ENCODE measurements around the gene NTM.

NTM gene

DNA sequence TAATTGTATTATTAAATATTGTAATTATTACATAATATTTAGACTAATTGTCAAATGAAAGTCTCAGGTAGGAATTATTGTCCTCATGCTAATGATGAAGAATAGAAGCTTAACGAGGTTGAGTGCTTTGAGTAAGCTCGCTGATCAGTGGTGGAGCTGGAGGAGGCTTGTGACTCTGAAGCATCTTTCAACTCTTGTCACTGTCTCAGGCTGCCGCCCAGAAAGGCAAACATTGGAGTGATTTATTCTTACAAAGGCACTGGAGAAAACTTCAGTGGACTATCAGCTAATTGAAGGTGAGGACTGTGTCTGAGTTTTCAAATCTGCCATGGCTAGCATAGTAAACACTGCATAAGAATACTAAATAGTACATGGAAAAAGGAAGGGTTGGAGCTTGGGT lies 595.1 kb downstream of the NTM start:
- DNase-seq (ENCODE audit: low spot score) = no peak
- TF ChIP-seq, protein P1, sequence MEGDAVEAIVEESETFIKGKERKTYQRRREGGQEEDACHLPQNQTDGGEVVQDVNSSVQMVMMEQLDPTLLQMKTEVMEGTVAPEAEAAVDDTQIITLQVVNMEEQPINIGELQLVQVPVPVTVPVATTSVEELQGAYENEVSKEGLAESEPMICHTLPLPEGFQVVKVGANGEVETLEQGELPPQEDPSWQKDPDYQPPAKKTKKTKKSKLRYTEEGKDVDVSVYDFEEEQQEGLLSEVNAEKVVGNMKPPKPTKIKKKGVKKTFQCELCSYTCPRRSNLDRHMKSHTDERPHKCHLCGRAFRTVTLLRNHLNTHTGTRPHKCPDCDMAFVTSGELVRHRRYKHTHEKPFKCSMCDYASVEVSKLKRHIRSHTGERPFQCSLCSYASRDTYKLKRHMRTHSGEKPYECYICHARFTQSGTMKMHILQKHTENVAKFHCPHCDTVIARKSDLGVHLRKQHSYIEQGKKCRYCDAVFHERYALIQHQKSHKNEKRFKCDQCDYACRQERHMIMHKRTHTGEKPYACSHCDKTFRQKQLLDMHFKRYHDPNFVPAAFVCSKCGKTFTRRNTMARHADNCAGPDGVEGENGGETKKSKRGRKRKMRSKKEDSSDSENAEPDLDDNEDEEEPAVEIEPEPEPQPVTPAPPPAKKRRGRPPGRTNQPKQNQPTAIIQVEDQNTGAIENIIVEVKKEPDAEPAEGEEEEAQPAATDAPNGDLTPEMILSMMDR (IDR thresholded peaks at IDR 0.05; ENCODE audit: extremely low read depth, missing control alignments) = no peak

DNA sequence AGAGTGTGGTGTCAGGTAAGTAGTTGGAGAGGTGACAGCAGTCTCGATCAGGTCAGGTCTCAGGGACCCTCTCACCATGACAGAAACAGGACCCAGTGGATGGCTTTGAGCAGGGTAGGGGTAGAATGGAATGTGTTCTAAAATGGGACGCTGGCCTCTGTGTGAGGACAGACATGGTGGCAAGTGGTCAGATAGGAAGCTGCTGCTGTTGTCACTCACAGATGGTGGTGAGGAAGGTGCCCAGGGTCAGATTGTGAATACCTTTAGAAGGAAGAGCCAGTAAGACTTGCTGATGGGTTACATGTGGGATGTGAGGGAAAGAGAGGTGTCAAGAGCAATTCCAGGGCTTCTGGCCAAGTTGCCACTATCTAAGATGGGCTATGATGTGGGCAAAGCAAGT lies 596.3 kb downstream of the NTM start:
- DNase-seq (ENCODE audit: low spot score) = no peak
- TF ChIP-seq, protein P1 (IDR thresholded peaks at IDR 0.05; ENCODE audit: extremely low read depth, missing control alignments) = no peak

DNA sequence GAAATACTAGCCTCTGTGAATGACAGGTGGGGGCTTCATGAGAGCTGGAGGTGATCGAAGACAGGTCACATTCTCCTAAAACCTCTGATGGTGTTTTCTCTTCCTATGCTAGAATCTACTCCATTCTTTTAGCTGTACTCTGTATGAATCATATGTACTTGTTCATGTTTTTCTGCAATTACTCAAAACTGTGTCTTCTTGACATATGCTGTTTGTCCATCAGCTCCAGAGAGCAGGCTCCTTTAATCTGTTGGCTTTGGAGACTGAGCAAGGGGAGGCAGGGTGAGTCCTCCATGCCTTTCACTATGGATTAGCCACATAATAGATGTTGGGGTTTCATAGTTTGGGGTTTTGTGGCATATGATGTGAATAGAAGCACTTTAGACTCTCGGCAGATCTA lies 598.8 kb downstream of the NTM start:
- DNase-seq (ENCODE audit: low spot score) = no peak
- TF ChIP-seq, protein P1 (IDR thresholded peaks at IDR 0.05; ENCODE audit: extremely low read depth, missing control alignments) = no peak

DNA sequence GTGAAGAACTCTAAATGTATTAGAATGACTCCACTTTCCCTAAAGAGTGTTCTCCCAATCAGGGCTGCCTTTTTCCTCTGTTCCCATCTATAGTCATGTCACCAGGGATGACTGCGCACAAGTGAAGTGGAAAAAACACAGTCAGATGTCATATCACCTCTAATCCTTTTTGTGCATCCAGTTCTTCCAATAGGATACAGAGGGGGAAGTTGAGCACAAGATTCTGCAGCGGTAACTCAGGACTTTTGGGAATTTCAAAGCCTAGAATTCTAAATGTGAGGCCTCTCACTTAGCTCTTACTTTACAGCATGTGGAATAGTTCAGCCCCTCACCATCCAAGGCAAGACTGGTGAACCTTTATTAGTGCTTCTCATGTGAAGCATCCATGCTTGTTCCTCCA lies 602.6 kb downstream of the NTM start:
- TF ChIP-seq, protein P1 (IDR thresholded peaks at IDR 0.05; ENCODE audit: extremely low read depth, missing control alignments) = no peak
- no peak for DNase-seq (ENCODE audit: low spot score)

DNA sequence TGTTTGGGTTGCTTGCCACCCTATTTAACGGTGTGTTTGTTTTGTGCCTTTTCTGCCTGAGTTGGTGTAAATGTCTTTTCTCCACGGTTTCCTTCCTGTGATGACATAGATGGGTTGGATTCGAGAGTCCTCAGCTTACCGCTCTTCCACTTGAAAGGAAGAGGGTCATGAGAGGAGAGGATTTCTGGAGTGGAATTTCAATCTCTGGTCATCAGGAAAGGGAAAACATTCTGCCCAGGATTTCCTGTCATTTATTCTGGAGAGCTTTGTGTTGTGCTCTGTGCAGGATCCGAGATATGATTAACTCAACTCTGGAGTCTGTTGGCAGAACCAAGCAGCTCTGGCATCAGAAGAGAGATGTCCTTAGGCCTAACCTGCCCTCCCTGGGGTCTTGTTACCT lies 605.2 kb downstream of the NTM start:
- TF ChIP-seq, protein P1 (IDR thresholded peaks at IDR 0.05; ENCODE audit: extremely low read depth, missing control alignments) = no peak
- DNase-seq (ENCODE audit: low spot score) = no peak

DNA sequence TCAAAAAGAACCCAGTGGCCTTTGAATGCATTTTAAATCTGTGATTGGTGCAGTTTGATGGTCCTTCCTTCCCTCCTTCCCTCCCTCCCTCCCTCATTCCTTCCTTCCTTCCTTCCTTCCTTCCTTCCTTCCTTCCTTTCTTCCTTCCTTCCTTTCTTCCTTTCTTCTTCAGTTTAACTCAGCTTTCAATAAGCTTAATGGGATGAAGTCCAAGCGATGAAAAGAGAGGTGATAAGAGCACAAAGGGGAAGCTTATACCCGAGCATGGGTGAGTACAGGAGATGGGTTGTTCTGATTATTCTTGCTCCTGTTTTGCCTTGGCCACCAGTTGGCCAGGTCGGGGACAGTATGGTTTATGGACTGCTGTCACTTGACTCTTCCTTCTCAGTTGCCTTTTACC lies 605.6 kb downstream of the NTM start:
- TF ChIP-seq, protein P1 (IDR thresholded peaks at IDR 0.05; ENCODE audit: extremely low read depth, missing control alignments) = no peak
- no peak for DNase-seq (ENCODE audit: low spot score)

DNA sequence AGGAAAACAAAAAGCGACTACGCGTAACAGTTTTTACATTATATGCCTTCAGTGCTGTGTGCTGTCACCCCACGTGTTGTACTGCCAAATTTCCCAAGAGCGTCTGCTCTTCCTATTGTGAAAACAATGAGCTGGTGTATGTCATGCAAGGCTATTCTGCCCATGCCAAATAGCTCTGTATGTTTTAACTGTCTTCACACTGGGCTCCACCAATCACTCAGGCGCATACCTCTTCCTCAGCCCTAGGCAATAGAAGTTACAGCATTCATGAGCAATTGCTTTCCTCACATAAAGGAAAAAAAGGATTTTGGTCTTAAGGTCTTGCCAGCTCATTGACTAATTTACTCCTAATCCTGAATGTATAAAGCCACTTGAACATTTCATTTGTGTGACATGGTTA lies 606.8 kb downstream of the NTM start:
- DNase-seq (ENCODE audit: low spot score) = no peak
- TF ChIP-seq, protein P1 (IDR thresholded peaks at IDR 0.05; ENCODE audit: extremely low read depth, missing control alignments) = no peak
